ENCODE data around the gene ZNF70.

Gene ZNF70

DNA sequence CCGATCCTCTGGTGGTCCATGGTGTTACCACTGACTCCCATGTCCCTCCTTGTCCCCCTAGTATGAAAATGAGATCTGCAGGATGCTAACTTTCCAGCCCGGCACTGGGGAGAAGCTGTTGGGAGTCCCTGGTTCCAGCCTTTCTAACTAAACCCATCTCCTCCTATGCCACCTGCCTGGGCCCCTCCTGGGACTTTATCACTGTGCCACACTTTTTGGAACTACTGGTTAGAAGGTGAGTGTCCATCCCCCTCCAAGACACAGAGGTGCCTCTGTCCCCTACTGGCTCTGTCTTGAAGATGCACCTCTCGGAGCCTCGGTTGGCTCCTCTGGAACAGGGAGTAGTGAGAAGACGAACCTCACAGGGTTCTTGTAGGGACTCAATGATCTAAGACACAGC, 60.2 kb downstream of the ZNF70 start, which contains the start of gene RGL4:
TSS of gene RGL4 (plus strand) at position 301 of the 400 bp plus-strand sequence. CDS start 1,018 bp downstream, outside the sequence.
- DNase-seq (ENCODE audit: extremely low read depth, low read depth): no peak
- TF ChIP-seq, protein P1, sequence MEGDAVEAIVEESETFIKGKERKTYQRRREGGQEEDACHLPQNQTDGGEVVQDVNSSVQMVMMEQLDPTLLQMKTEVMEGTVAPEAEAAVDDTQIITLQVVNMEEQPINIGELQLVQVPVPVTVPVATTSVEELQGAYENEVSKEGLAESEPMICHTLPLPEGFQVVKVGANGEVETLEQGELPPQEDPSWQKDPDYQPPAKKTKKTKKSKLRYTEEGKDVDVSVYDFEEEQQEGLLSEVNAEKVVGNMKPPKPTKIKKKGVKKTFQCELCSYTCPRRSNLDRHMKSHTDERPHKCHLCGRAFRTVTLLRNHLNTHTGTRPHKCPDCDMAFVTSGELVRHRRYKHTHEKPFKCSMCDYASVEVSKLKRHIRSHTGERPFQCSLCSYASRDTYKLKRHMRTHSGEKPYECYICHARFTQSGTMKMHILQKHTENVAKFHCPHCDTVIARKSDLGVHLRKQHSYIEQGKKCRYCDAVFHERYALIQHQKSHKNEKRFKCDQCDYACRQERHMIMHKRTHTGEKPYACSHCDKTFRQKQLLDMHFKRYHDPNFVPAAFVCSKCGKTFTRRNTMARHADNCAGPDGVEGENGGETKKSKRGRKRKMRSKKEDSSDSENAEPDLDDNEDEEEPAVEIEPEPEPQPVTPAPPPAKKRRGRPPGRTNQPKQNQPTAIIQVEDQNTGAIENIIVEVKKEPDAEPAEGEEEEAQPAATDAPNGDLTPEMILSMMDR (IDR thresholded peaks at IDR 0.05; ENCODE audit: low read depth, low read length): no peak

DNA sequence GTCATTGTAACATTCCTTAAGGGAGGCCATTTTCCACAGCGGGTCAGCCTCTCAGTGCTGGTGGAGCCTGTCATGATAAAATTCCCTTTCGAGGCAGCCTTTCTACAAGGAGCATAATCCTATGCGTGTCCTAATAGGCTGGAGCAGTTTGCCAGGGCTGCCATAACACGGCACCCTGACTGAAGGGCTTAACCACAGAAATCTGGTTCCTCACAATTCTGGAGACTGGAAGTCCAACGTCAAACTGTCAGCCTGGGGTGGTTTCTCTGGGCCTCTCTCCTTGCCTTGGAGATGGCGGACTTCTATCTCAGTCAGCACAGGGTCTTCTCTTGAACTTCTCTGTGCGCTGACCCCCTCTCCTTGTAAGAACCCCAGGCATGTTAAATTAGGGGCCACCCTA, 61.5 kb downstream of the ZNF70 start:
- TF ChIP-seq, protein P1 (IDR thresholded peaks at IDR 0.05; ENCODE audit: low read depth, low read length): no peak
- no peak for DNase-seq (ENCODE audit: extremely low read depth, low read depth)

Data from AG09319 (cell line).